A549 (cell line): ENCODE measurements around the gene SEMA4B.

Experiments
- CBX2 ChIP-seq: fragments of 200-600 bp; sonication (generic); IDR thresholded peaks from 2 replicates; pipeline ENCODE4 v1.6.1; 2016; ENCODE audit warnings: low read depth, mild to moderate bottlenecking, borderline replicate concordance
- CEBPB ChIP-seq, 2 experiments: fragments of >200 bp in 1 of 2; sonication (Bioruptor Twin) in 1 of 2; formaldehyde crosslinking in 1 of 2; IDR thresholded peaks; 2 replicates each; pipeline ENCODE4 v1.6.1; 2012 to 2016
- CHD2 ChIP-seq: fragments of 150-350 bp; IDR thresholded peaks from 2 replicates; pipeline ENCODE4 v1.6.1; 2014; ENCODE audit warnings: low read length; ENCODE audit not compliant: partially characterized antibody
- EP300 ChIP-seq, 2 experiments: fragments of >200 bp; sonication (Bioruptor Twin); formaldehyde crosslinking; IDR thresholded peaks; 2 replicates in 1 of 2; 3 replicates in 1 of 2; pipeline ENCODE4 v1.6.1; 2016 to 2017
- ESRRA ChIP-seq: fragments of 150-350 bp; IDR thresholded peaks from 2 replicates; pipeline ENCODE4 v1.6.1; 2014; ENCODE audit warnings: mild to moderate bottlenecking, low read length, borderline replicate concordance
- FOSL2 ChIP-seq, 2 experiments: fragments of 450-650 bp in 1 of 2; fragments of >200 bp in 1 of 2; sonication (Bioruptor Twin) in 1 of 2; formaldehyde crosslinking; IDR thresholded peaks; 2 replicates each; pipeline versions ENCODE4 v1.5.0 to v1.6.1; 2016 to 2020; ENCODE audit warnings: mild to moderate bottlenecking in 1 of 2, moderate library complexity in 1 of 2
- HOXB5 ChIP-seq: fragments of 250-450 bp; sonication (Bioruptor Pico); IDR thresholded peaks from 2 replicates; pipeline ENCODE4 v1.5.0; 2020; ENCODE audit warnings: mild to moderate bottlenecking, moderate library complexity
- MAFK ChIP-seq: fragments of 450-650 bp; IDR thresholded peaks from 2 replicates; pipeline ENCODE4 v1.6.1; 2014; ENCODE audit not compliant: partially characterized antibody
- POLR2A ChIP-seq: IDR thresholded peaks from 2 replicates; pipeline ENCODE4 v1.6.1; 2012; ENCODE audit warnings: mild to moderate bottlenecking, low read length
- RARB ChIP-seq: fragments of 250-450 bp; sonication (Bioruptor Pico); IDR thresholded peaks from 2 replicates; pipeline ENCODE4 v1.8.0; 2021; ENCODE audit warnings: mild to moderate bottlenecking, moderate library complexity
- TF ChIP-seq, protein P1 (sequence below): fragments of >200 bp; sonication (Bioruptor Twin); formaldehyde crosslinking; IDR thresholded peaks from 3 replicates; pipeline ENCODE4 v1.5.1; 2016

DNA sequence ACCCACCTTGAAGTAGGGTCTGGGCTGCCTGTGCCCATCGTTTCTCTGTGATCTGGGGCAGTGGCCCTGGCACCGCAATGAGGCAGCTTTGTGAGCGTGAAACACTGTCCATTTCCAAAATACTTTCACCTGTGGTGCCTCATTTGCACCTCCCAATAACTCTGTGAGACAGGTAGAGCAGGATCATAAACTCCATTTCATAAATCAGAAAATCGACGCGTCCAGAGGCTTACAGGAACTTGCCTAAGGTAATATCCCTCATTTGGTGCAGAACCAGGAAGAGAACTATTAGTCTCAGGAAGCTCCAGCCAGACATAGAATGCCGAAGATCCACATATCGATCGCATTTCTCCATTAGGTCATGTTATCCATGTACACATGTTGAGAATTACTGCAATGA lies 38.2 kb upstream of the SEMA4B start:
- no peak for TF ChIP-seq EP300 (IDR thresholded peaks at IDR 0.05)
- no peak for TF ChIP-seq CBX2
- TF ChIP-seq MAFK, result no peak
- TF ChIP-seq, protein P1, sequence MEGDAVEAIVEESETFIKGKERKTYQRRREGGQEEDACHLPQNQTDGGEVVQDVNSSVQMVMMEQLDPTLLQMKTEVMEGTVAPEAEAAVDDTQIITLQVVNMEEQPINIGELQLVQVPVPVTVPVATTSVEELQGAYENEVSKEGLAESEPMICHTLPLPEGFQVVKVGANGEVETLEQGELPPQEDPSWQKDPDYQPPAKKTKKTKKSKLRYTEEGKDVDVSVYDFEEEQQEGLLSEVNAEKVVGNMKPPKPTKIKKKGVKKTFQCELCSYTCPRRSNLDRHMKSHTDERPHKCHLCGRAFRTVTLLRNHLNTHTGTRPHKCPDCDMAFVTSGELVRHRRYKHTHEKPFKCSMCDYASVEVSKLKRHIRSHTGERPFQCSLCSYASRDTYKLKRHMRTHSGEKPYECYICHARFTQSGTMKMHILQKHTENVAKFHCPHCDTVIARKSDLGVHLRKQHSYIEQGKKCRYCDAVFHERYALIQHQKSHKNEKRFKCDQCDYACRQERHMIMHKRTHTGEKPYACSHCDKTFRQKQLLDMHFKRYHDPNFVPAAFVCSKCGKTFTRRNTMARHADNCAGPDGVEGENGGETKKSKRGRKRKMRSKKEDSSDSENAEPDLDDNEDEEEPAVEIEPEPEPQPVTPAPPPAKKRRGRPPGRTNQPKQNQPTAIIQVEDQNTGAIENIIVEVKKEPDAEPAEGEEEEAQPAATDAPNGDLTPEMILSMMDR, result no peak
- TF ChIP-seq FOSL2 (IDR thresholded peaks at IDR 0.05), result no peak
- no peak for TF ChIP-seq FOSL2 (CRISPR knock-in tag; IDR thresholded peaks at IDR 0.05)
- no peak for TF ChIP-seq POLR2A
- TF ChIP-seq CEBPB (IDR thresholded peaks at IDR 0.05), result no peak
- TF ChIP-seq CHD2, result no peak
- no peak for TF ChIP-seq HOXB5
- TF ChIP-seq ESRRA, result no peak
- no peak for TF ChIP-seq RARB (CRISPR knock-in tag)
